CD4-positive, alpha-beta T cell treated with Interferon gamma for 1 hour (primary cell): ENCODE measurements around the gene PHPT1.
"Not testable (repeated sequence)": the region's sequence is repeated elsewhere in the genome, so short reads cannot be mapped to it uniquely, and the experiment has no call there.

ENCODE experiments used
- DNase-seq: peaks from one replicate; pipeline ENCODE4 v3.0.0-alpha.2; 2020

The PHPT1 gene

DNA sequence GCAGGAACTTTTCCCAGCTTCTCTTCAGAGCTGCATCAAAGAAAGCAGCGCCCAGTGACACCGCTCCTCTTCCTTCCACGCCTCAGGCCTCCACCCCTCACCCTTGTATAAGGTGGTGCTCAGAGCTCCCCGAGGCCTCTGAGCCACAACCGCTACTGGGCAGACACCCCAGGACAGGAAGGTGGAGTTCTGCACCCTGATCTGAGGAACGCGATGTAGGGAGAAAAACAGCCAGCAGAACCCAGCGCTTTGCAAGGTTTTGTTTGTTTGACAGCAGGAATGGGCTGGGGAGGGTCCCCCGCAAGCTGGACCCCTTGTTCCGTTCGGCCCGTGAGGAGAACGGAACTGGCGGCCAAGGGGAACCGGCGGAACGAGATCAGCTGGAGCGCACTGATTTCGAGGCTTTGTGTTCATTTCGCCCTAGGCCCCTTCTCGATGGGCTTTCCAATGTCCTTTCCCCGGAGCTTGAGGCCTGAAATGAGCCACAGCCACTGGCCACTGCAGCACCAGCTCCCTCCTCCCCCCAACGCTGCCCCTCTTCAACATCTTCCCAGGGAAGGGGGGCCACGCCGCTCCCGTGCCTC lies 12.8 kb downstream of the PHPT1 start:
- DNase-seq = no peak

DNA sequence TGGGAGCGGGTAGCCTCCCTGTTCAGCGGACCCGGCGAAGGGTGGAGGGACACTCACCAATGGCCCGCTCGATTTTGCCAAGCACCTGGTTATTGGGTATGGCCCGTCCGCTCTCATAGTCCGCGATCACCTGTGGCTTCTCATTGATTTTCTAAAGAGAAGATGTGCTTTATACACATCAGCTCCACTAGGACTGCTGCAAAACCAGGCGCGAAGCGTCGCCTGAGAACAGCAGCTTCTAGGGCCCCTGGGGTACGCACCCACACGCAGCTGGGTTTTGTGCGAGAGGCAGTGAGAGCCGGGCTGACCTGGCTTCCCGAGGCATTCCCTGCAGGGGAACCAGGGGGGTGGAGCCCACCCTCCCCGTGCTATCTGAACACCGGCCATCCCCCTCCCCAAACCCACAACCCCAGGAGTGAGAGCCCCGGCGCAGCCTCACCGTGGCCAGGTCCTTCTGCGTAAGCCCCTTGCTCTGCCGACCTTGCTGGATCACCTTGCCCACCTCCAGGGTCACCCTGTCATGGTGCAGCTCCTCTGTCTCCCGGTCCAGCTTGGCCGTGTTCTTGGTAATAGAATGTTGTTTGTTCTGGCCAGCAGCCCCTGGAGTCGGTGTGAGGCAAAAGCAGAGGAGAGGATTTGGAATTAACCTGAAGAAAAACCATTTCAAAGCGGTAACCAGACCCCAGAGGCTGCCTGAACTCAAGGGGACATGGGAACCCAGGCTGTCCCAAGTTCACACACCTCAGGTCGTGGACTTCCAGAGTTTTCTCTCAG lies 13.8 kb downstream of the PHPT1 start:
- no peak for DNase-seq

DNA sequence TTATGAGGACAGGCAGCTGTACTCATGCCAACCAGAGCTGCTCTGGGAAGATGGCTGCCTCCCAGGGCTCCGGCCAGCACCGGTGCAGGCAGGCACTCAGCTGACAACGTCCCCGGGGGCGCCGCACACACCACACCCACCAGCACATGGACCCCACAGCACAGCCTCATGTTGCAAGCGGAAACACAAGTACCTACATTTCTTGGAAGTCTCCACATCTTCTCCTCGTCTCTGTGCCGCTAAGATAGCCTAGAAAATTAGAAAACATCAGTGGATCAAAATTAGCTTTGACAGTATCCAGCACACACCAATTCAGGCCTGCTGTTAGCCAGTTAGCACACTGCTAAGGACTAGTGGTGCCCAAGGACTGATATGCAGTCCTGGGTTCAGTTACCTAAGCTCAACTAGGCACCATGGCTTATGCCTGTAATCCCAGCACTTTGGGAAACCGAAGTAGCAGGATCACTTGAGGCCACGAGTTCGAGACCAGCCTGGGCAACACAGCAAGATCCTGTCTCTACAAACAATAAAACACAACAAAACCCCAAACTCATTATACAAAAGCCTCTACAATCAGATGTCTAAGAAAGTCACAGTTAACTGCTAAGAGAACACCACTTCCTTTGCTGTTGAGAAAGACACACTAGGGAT lies 14.5 kb downstream of the PHPT1 start:
- DNase-seq = no peak

DNA sequence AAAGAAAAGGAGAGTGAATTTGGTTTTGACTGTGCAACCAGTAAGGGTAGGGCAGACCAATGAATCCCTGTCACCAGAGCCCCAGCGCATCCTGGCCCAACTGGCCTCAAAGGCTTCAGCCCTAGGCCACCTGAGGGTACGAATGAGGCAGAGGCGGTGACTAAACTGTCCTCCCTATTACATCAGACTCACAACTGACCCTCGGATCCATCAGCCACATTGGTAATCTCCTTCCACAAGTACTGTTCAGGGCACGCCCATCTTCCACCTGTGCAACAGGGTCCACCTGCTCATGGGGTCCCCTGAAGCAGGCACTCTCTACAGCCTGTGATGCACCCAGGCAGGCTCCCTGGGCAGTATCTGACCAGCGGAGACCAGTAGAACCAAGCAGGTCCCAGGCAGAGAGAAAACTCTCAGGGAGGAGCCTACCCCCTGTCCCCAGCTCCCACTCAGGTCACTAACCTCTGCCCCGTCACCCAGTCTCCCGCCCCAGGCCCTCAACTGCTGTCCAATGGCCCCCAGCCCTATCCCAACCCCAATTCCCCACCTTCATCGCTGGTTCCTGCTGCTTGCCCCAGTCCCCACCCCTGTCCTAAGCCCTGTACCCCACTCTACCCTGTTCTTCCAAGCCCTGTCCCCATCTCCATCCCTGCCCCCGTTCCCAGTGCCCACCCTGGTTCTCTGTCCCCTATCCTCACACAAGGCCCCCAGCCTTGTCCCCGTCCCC lies 16.0 kb downstream of the PHPT1 start:
- DNase-seq = no peak

DNA sequence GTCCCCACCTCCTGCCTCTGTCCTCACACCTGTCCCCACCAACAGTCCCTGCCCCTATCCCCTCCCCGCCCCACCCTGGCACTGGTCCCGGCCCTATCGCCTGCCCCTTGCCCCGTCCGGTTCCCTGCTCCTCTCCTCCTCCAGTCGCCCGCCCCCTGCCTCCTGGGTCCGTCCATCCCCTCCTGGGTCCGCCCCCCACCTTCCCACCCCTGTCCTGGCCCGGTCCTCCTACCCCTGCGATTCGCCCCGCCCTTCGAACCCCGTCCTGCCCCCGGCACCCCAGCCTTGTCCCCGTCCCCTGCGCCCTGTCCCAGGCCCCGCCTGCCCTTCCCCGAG lies 16.5 kb downstream of the PHPT1 start:
- DNase-seq = no peak

DNA sequence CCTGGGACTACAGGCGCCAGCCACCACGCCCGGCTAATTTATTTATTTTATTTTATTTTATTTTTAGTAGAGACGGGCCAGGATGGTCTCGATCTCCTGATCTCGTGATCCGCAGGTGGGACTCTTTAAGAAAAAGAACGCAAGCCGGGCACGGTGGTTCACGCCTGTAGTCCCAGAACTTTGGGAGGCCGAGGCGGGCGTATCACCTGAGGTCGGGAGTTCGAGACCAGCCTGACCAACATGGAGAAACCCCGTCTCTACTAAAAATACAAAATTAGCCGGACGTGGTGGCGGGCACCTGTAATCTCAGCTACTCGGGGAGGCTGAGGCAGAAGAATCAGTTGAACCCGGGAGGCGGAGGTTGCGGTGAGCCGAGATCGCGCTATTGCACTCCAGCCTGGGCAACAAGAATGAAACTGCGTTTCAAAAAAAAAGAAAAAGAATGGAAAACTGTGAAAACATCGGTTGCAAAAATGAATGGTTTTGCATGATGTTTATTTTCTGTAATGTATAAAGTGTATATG lies 17.8 kb downstream of the PHPT1 start:
- DNase-seq = not testable (repeated sequence)

DNA sequence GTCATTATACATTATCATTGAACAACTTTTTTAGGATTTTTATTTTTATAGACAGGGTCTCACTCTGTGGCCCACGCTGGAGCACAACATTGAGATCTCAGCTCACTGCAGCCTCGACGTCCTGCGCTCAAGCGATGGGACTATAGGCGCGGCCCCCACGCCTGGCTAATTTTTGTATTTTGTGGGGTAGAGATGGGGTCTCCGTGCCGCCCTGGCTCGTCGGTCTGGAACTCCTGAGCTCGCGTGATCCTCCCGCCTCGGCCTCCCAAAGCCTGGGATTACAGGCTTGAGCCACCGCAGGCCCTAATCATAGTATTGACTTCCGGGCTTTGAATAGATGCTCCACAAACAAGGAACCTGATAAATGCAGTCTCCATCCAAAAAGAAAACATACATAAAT lies 18.3 kb downstream of the PHPT1 start:
- no peak for DNase-seq

DNA sequence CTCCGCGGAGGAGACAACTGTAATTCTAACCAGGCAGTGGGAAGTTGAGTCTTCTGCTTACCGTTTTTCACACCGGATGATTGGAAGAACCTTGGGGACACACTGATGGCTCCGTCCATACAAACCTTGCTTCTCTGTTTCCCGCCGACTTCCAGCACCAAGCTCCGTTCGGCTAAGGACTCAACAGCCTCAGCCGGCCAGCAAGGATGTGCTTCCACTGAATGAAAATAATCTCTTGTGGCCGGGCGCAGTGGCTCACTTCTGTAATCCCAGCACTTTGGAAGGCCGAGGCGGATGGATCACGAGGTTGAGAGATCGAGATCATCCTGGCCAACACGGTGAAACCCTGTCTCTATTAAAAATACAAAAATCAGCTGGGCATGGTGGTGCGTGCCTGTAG lies 18.7 kb downstream of the PHPT1 start:
- no peak for DNase-seq

DNA sequence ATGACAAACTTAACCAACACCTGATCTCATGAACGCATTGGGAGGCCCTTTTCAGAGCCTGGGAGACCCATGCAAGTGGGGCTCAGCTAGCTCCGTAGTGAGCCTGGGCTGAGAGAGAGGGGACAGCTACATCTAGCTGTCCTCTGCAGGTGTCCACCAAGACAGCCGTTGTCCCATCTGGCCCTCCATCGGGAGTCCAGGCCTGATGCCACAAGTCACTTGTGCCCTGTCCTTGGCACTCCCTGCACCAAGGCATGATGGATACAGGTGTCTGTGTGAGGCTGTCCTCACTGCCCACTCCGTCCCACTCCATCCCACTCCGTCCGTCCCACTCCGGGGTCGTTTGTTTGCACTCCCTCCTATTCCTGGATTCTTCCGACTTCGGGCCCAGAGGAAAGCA lies 19.4 kb downstream of the PHPT1 start:
- DNase-seq = no peak

DNA sequence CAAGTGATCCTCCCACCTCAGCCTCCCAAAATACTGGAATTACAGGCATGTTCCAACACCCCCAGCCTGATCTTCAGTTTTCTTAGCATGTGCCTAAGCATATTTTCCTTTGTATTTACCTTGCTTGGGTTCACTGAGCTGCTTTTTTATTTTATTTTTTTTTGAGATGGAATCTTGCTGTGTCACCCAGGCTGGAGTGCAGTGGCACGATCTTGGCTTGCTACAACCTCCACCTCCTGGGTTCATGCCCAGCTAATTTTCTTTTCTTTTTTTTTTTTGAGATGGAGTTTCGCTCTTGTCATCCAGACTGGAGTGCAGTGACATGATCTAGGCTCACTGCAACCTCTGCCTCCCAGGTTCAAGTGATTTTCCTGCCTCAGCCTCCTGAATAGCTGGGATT lies 20.4 kb downstream of the PHPT1 start:
- DNase-seq = not testable (repeated sequence)

DNA sequence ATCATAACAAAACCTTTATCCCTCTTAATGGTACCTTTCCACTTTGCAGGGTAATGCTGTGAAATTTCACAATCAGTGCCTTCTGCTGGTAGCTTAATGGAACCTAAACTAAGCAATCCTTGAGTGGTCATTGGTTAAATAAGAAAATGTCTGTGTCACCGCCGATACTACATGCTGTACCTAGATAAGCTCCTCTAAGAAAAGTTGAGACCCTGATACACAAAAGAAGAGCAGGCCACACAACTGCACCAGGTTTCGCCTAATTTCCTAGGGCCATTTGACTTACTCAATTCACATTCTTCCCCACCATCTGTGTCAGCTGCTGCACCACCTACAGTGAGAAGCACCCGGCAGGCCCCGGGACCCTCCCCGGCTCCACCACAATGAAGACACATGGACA lies 25.9 kb downstream of the PHPT1 start:
- DNase-seq = no peak

DNA sequence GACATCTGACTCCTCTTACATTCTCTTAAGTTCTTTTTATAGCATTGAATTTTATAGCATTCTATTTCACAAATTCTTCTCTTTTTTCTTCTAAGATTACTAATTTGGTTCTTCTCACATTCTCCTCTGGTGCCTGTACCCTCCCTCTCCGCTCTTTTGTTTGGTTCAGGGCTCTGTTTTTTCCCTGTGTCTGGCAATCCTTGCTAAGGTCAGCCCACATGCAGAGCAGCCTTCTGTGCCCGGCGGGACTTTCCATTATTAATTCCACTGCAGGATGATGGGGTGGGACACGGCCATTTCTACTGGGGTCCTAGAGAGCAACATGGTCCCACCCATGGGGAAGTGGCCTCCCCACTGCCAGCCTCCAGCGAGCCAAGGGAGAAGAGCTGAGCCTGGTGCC lies 27.3 kb downstream of the PHPT1 start:
- no peak for DNase-seq

DNA sequence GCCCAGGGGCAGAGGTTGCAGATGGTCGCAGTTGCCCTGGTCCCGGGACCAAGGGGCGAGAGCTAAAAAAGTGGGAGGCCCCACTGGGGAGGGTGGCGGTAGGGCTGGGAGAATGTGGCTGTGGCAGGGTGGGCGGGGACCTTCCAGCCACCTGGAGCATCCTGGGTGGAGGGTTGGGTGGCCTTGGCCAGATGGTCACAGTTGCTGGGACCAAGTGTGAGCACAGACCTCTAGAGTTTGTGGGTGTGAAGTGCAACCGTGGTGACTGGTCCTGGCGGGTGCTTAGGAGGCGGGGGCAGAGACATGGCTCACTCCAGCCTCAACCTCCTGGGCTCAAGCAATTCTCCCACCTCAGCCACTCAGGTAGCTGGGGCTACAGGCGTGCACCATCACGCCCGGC lies 31.4 kb downstream of the PHPT1 start:
- DNase-seq = no peak

DNA sequence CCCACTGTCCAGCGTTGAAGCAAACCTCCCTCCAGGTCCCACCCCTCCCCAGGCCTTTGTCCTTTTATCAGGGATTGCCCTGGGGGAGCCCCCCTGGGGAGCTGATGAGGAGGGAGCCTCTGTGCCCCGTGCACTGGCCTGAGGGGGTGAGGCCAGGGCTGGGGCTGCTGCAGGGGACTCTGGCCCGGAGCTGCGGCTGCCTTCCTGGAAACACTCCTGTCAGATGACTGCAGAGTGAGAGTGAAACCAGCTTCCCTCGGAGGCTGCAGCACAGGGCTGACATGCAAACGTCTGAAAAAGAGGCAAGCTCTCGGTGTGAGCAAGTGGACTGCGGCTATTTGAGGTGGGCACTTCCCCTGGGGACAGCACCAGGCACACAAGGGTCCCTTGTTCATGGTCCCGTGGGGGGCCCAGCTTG lies 32.5 kb downstream of the PHPT1 start:
- no peak for DNase-seq

DNA sequence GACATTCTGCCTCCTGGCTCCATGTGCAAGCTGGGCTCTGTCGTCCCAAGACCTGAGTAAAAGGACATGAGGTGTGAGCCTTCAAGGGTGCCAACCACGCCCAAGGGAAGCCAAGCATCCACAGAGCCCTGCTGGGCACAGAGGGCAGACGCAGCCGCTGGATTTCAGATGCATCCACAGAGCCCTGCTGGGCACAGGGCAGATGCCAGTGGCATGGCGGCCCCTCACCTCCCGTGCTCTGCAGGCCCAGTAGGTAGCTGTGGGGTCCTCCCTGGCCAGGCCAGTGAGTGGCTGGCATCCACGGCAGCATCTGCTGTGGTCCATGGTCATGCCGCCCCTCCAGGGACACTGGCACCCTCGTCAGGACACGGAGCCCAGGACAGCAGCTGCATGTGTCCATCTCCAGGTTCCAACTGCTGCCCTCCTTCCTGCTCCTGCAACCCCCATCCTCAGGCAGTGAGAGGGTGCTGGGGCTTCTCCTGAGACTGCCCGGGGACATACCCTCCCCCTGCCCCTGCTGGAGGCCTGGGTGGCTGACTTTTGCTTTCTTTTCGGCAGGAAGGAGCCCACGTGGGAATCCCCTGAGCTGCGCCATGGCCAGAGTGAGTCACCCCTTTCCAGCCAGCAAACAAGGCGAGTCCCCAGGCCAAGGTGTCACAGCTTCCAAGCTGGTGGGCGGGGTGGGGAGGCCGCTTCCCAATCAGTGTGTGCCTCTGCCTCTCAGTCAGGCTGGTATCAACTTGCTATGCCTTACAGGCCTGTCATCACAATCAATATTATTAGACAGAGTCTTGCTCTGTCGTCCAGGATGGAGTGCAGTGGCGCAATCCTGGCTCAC lies 33.1 kb downstream of the PHPT1 start:
- peak; percentile 83 for DNase-seq

DNA sequence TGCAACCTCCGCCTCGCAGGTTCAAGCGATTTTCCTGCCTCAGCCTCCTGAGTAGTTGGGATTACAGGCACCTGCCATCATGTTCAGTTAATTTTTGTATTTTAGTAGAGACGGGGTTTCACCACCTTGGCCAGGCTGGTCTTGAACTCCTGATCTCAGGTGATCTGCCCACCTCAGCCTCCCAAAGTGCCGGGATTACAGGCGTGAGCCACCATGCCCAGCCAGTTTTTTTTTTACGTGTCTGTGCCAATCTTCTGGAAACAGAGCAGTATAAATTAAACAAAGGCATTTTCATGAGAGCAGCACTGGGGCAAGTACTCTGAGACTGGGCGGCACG lies 33.7 kb downstream of the PHPT1 start:
- not testable (repeated sequence) for DNase-seq

DNA sequence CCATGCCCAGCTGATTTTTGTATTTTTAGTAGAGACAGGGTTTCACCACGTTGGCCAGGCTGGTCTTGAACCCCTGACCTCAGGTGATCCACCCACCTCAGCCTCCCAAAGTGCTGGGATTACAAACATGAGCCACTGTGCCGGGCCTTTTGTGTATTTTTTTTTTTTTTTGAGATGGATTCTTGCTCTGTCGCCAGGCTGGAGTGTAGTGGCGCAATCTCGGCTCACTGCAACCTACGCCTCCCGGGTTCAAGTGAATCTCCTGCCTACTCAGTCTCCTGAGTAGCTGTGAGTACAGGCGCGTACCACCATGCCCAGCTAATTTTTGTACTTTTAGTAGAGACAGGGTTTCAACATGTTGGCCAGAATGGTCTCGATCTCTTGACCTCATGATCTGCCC lies 34.5 kb downstream of the PHPT1 start:
- not testable (repeated sequence) for DNase-seq

DNA sequence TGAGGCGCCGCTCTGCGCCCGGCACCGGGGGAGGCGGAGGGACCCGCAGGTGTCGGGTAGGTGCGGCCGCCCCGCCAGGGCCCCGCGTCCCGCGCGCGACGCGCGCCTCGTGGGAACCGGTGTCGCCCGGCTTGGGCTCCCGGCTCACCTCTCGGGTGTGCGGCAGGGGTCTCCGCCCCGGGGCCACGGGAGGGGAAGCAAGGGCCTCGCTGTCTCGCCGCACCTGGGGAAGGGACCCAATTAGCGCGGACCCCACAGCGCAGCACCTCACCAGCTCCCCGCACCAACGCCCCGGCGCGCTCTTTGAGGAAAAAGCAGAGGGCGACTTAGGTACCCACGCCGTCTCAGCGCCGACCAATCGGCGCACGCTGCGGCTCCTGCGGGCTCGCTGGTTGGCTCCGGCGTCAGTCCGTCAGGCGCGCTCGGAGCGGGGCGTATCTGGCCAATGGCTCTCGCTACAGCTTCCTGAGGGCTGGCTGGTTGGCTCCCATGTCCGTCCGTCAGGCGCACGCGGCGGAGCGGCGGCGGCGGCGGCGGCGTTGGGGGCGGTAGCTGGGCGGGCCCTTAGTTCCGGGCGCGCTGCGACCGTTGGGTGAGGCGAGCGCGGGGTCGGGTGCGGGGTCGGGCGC lies 36.9 kb downstream of the PHPT1 start, which contains the start of gene TRAF2:
TSS of gene TRAF2 (plus strand) at position 567 of the 629 bp plus-strand sequence. CDS start 12,225 bp downstream, outside the sequence.
- peak; percentile 97 for DNase-seq

DNA sequence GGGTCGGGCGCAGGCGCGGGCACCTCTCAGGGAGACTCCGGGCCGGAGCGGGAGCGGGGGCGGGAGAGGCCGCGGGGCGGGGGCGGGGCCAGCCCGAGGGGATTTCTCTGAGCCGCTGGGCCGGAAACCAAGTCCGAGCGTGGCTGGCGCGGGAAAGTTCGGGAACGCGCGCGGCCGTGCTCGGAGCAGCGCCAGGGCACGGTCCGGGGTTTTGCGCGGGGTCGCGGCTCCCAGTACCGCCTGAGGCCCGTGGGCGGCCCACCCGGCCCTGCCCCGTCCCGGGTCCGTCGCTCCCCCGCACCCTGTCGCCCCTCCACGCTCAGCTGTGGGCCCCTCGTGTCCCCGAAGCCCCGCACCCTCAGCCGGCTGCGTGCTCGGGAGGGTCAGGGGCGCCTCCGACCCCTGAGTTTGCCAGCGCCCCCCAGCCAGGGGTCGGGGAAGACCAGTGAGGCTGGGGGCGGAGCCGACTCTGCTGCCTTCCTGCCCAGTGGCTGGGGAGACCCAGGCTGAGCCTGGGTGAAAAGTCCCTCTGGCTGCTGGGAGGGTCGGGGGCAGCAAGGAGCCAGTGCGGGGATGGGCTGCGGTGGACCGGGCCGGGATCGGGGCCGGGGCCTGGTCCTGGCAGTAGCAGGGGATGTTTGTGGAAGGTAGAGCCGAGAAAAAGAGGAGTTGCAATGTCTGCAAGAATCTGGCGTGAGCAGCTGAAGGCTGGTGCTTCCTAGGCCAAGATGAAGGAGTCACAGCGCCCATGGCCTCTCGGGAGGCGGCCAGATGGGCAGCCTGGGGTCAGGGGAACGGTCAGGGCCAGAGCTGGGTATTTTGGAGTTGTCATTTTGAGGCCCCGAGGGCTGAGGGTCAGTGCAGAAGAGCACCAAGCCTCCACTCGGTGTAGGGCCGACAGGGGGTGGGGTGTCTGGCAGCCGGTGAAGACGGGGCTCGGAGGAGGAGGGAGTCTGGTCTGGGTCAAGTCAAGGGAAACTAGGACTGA lies 37.7 kb downstream of the PHPT1 start:
- peak; percentile 11 for DNase-seq

DNA sequence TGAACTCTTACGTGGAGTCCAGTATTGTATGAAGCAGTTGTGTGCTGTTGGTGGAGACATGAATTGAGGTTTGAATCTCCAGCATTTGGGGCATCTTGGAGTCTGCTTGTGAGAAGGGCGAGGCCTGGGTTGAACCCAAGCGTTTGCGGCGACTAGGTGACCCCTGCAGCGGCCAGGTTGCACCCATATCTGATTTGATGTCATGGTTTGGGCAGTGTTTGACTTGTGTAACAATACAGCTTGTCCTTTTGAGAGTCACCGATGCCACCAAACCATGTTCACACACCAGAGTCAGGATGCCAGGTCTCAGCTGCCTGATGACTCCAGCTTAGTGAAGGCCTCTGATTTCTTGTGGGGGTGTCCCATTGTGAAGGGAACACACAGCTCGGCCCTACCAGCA lies 39.2 kb downstream of the PHPT1 start:
- DNase-seq = no peak

DNA sequence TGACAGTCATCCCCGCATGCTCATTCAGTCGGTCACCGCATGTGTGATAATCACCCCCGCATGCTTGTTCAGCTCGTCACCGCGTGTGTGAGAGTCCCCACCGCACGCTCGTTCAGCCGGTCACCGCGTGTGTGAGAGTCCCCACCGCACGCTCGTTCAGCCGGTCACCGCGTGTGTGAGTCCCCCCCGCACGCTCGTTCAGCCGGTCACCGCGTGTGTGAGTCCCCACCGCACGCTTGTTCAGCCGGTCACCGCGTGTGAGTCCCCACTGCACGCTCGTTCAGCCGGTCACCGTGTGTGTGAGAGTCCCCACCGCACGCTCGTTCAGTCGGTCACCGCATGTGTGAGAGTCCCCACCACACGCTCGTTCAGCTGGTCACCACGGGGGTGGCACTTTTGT lies 40.6 kb downstream of the PHPT1 start:
- no peak for DNase-seq
